Endometrium (tissue), 2 donors: ENCODE data around the gene WSCD2.

Source experiments
- FAIRE-seq: peaks from 2 replicates; lab custom pipeline; 2012; peaks lifted over from hg19 to GRCh38; lab: Jason Lieb, UNC
- donor health status: control.
- donor health status: control.

Gene WSCD2

GRCh38 chr12:108166505-108166904 is 37.4 kb downstream of the WSCD2 start:
- no peak for FAIRE-seq

- no peak for FAIRE-seq
Measured at GRCh38 chr12:108167974-108168373, 38.9 kb downstream of the WSCD2 start.

DNA sequence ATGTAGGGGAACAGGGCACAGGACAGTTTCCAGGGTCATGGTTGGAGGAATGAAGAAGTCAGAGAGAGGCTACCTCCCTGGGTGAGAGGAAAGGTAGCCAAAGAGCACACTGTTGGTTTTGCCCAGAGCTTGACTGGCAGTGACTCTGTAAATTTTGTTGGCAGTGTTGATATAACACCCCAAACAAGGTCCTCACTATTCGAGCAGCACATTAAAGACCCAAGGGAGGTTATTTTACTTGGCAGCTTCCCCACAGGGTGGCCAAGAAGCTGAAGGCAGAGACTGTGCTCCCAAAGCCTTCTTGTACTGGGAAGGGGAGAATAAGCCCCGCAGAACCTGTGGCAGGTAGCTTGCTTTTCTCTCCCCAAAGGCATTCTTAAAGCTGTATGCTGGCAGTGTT is 40.6 kb downstream of the WSCD2 start:
- FAIRE-seq, result no peak

- FAIRE-seq, result no peak
Measured at GRCh38 chr12:108170164-108170563, 41.1 kb downstream of the WSCD2 start.

- FAIRE-seq, result no peak
Measured at GRCh38 chr12:108172033-108172432, 42.9 kb downstream of the WSCD2 start.

- FAIRE-seq, result no peak
Measured at GRCh38 chr12:108173160-108173559, 44.1 kb downstream of the WSCD2 start.

DNA sequence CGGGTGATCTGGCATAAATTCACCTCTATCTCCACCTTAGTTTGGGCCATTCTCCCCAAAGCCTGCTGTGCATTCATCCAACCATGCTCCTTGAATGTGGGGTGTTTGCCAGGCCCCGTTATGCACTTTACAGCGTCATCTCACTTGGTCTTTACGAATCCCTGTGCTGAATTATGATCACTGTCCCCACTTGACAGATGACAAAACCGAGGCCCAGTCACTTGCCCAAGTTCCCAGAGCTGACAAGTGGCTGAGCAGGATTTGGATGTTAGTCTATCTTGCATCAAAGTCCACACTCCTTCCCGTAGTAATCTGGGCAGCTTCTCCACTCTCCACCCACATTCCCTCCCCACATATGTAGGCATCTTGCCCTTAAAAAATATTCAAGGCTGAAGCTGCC is 44.8 kb downstream of the WSCD2 start:
- FAIRE-seq, result no peak

DNA sequence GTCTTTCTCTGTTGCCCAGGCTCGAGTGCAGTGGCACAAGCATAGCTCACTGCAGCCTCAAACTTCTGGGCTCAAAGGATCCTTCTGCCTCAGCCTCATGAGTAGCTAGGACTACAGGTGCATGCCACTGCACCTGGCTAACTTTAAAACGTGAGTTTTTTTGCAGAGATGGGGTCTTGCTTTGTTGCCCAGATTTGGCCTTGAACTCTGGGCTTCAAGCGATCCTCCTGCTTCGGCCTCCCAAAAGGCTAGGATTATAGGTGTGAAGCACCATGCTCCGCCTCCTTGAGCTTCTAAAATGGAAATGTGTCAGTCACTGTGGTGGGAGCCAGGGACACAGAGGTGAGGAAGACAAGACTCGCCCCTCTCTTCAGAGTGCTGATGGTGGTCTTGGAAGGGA is 45.6 kb downstream of the WSCD2 start:
- FAIRE-seq, result no peak

DNA sequence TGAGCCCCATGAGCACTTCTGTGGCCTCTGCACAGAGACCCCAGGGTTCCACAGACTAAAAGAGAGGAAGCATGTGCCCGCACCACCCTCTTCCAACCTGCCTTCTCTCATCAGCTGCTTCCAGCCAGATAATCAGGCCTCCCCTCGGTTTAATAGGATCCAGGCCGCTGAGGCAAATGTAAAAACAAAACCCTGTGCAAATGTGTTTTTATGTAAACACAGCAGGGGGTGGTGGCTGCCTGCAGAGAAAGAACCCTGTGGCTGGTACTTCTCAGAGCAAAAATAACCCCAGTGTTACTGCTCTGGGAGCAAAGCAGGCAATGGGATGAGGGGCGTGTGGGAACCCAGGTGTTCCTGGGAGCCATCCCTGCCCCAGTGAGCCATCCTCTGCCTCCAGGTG is 46.2 kb downstream of the WSCD2 start:
- no peak for FAIRE-seq

DNA sequence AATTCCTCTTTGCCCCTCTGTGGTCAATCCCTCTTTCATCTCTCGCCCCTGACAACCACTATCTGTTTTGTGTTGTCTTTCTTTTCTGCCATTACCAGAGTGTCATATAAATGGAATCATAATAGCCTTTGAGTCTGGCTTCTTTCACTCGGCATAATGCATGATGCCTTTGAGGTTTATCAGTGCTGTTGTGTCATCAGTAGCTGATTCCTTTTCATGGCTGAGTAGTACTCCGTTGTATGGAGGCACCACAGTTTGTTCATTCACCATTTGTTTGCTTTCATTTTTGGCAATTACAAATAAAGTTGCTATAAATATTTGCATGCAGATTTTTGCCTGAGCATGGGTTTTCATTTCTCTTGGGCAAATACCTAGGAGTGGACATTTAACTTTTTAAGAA is 47.2 kb downstream of the WSCD2 start:
- no peak for FAIRE-seq

DNA sequence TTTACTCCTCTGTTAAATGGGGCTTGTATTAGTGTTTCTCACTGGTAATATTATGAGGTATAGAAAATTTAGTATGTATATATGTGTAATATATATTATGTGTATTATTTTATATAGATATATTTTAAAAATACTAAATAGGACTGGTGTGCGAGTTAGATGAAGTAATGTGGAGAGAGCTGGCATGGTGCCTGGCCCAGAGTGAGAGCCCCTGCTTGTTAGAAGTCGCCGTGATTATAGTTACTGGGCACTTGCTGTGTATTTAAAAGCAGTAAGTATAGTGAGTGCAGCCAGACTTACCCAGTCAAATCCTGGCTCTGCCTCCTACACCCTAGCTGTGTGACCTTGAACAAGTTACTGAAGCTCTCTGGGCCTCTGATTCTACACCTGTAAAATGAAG is 48.0 kb downstream of the WSCD2 start:
- no peak for FAIRE-seq

- no peak for FAIRE-seq
Measured at GRCh38 chr12:108179305-108179704, 50.2 kb downstream of the WSCD2 start.

DNA sequence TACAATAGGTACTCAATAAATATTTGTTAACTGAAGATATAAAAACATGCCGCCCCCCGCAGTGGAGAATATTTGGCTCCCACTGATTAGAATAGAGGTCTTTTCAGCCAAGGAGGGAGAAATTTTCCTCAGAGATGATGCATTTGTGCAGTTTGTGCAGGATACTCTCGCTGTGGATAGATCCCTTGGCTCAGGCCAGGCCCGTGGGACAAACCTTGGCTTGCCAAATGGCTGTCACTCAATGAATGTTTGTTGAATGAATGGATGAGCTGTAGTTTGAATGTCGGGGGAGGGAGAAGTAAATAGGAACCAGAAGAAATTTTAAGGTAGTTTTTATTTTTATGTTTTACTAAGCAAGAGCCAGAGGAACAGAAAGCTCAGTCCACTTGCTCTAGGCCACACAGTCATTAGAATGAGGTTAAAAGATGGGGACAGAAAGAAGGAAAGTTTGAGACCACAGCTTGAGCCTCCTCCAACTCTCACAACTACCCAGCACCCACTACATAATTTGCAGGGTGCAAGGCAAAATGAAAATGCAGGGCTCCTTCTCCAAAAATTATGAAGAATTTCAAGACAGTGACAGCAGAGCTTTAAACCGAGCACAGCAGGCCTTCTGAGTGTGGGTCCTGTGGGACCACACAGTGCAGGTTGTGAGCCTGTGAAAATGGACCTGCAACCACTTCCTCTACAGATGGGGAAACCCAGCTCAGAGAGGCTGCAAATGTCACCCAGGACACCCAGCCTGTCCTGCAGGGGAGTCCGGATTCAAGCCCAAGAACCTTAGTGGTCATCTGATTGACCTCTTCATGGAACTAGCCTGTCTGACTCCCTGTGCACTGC is 51.4 kb downstream of the WSCD2 start:
- no peak for FAIRE-seq

DNA sequence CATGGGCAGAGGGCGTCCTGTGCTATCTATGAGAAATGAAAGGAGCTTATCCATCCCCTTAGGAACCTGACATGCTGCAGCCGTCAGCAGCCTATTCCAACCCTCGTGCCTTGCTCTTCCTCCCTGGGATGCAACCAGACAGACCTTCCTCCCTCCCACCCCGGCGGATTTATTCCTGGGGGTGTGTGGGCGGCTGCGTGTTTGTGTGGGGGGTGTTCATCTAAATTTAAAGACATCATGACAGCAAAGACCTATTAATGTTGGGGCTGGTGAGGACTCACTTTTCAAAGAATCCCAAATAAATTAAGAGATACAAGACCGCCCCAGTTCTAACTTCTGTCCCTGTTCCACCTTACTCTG is 52.0 kb downstream of the WSCD2 start:
- no peak for FAIRE-seq

DNA sequence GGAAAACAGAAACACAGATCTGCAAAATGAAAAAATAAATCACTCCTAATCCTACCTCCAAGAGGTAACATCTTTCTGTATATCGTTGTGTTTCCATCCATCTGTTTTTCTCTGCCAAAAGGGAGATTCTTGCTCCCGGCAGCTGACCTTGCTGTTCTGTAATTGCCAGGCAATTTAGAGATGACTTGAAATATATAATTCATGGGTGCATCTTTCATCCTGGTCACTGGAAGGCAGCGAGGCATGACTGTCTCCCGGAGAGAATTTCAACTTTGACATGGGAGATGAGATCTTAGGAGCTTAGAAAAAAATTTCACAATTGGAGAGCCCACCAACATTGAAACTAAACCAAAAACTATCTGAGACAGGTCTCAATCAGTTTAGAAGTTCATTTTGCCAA is 53.0 kb downstream of the WSCD2 start:
- no peak for FAIRE-seq

DNA sequence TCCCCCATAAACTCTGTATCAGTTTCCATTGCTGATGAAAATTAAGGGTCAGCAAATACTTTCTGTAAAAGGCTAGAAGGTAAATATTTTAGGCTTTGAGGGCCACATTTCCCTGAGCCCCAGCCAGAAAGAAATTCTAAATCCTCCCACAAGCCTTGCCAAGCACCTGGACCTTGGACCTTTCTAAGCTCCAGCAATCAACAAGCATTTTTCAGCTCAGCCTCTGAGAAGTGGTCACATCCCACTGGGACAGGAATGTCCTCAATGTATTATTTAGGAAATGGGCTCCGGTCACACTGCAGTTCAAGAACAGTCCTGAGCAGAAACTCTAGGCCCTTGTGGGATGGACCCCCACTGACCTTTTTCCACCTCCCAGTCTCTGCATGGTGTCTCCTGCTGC is 55.9 kb downstream of the WSCD2 start:
- FAIRE-seq, result no peak

DNA sequence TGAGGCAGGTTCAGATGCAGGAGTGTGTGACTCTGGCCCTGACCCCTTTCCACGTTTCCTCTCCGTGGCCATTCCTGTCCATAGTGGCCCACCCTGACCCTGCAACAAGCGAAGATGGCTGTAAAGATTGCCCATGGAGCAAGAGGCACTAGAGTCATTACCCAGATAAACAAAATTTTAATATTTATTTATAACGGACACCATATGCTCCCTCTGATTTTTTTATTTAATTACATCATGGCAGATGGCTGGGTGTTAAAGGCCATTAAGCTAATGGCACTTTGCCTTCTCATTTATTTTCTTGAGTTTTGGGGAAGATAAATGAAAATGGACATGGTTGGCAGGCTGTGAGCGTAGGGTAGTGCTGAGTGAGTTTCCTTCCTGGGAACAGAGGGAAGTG is 58.7 kb downstream of the WSCD2 start:
- FAIRE-seq, result no peak

DNA sequence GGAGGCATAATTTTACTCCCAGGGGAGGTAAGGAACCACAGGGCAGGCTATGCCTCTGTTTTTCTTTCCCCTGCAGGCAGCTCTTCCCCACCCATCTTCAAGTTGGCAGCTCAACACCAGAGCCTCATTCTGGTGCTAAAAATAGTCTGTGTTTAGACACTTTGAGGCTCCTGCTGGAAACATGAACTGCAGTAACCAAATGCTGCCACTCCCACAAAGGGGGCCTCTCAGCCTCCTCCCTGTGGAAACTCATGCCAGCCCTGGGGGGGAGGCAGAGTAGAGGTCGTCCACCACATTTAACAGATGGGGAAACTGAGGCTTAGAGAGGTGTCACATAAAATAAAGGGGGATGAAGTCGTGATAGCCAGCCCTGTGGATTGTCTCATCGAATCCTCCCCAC is 61.4 kb downstream of the WSCD2 start:
- no peak for FAIRE-seq

- FAIRE-seq, result no peak
Measured at GRCh38 chr12:108191086-108191485, 62.0 kb downstream of the WSCD2 start.

DNA sequence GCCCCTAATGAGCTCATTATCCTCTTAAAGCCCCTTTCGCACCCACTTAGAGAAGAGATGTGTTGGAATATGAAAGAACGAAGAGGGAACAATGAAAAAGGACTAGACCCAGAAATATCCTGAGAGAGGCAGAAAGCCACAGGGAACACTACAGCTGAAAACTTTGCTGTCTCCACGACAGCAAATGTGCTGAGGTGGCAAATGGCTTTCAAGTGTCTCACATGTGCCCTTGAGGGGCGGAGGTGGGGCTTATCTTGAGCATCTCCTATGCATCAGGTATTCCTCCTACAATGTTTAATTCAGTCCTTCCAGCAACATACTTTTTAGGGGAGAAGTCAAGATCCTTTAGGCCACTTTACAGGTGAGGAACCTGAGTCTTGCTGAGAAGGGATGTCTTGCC is 62.9 kb downstream of the WSCD2 start:
- FAIRE-seq, result no peak

GRCh38 chr12:108193493-108193892 is 64.4 kb downstream of the WSCD2 start:
- FAIRE-seq, result no peak

DNA sequence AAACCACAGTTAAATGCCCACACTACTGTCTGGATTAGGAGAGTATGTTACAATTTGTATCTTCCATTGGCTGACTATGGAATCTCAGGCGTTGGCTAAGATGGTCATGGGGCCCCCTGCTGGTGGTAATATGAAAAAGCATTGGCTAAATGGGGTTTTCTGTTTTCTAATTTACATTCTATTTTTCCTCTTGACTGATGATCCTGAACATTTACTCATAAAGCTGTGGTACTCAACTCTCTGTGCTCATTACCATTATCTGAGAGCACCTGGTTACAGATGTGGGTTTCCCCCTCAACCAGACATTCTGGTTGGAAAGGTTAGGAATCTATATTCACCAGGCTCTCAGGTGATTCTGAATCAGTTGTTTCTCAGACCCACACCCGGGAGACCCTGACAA is 64.8 kb downstream of the WSCD2 start:
- FAIRE-seq, result no peak

GRCh38 chr12:108194585-108194984 is 65.5 kb downstream of the WSCD2 start:
- FAIRE-seq, result no peak

DNA sequence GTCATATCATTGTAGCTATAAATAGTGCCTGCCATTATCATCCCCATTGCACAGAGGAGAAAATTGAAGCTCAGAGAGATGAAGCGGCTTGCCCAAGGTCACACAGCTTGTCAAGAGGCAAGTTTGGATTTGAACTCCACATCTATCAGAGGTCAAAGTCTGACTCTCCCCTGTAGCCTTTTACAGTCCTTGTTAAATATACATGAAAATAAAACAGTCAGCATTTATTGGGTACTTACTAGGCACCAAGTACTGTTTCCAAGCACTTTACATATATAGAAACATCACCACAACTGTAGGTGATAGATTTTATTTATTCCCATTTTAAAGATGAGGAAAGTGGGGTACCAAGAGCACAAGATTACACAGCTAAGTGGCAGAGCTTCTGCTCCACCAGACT is 67.2 kb downstream of the WSCD2 start:
- no peak for FAIRE-seq

GRCh38 chr12:108196921-108197320 is 67.8 kb downstream of the WSCD2 start:
- no peak for FAIRE-seq
